ENCODE data around the gene SOX5. TPM values are rescaled to one million over a fixed set of nuclear protein-coding genes. Genes with fewer than 3 reads are reported as not detected.

Gene SOX5
- total and polyA plus RNA-seq, 2 experiments from 2014 or later, result 1.0 to 4.7 TPM

- no peak for TF ChIP-seq REST (IDR thresholded peaks at IDR 0.05; ENCODE audit: unreplicated experiment)
- no peak for TF ChIP-seq ETS1 (IDR thresholded peaks at IDR 0.05)
- no peak for TF ChIP-seq POLR2AphosphoS5 (IDR thresholded peaks at IDR 0.05; ENCODE audit: low read depth)
Observed at GRCh38 chr12:23853640-23854039, 95.8 kb downstream of the SOX5 start (continued).

- Histone ChIP-seq H3K4me2 (no peak overlapping the region), H3K4me3 (no peak overlapping the region), H2AFZ (no peak overlapping the region), H3K9me2 (ENCODE audit: insufficient read depth) (no peaks in the 10 kb centered on the region), H3K27me3 (ENCODE audit: insufficient read depth) (no peaks in the 10 kb centered on the region), H3K4me1 (ENCODE audit: insufficient read depth) (0 out of 2 replicates have a peak, but pooled peaks cover 3% of the 10 kb centered on the region), H3K79me2 (replicated peaks; ENCODE audit: insufficient read depth) (no peaks in the 10 kb centered on the region), H3K36me3 (ENCODE audit: insufficient read depth) (no peaks in the 10 kb centered on the region), H3F3A (replicated peaks; ENCODE audit: low read depth) (no peaks in the 10 kb centered on the region), H3K27ac (ENCODE audit: low read depth) (no peak overlapping the region), H4K20me1 (replicated peaks; ENCODE audit: insufficient read depth) (no peaks in the 10 kb centered on the region)
- Mint-ChIP-seq H3K4me3 (no peak overlapping the region), H3K9me3 (no peaks in the 10 kb centered on the region), H3K4me1 (peaks cover 6% of the 10 kb centered on the region; the same call in 2 of the 3 replicates), H3K36me3 (ENCODE audit: low read depth) (no peaks in the 10 kb centered on the region), H3K27me3 (ENCODE audit: insufficient read depth, low read depth, poor library complexity) (no peaks in the 10 kb centered on the region), H3K27ac (no peak overlapping the region; the same call in 1 of the 2 replicates)
- DNase-seq (ENCODE audit: low spot score) (no peak), ATAC-seq (no peak)
- no peak for TF ChIP-seq STAT1 (IDR thresholded peaks at IDR 0.05; ENCODE audit: unreplicated experiment)
- TF ChIP-seq POLR2AphosphoS5 (IDR thresholded peaks at IDR 0.05; ENCODE audit: low read depth), result no peak
- no peak for TF ChIP-seq REST (IDR thresholded peaks at IDR 0.05; ENCODE audit: unreplicated experiment)
- TF ChIP-seq ZNF462 (CRISPR knock-in tag; IDR thresholded peaks at IDR 0.05), result no peak
- no peak for TF ChIP-seq NANOG (IDR thresholded peaks at IDR 0.05; ENCODE audit: borderline replicate concordance)
- TF ChIP-seq EZH2 (IDR thresholded peaks at IDR 0.05; ENCODE audit: low read depth, unreplicated experiment), result no peak
- no peak for TF ChIP-seq JUNB (IDR thresholded peaks at IDR 0.05; ENCODE audit: unreplicated experiment)
- no peak for TF ChIP-seq EZH2phosphoT487 (IDR thresholded peaks at IDR 0.05; ENCODE audit: unreplicated experiment)
Observed at GRCh38 chr12:23851602-23852001, 97.9 kb downstream of the SOX5 start.
